ENCODE measurements around the gene MAST4. TPM values are rescaled to one million over a fixed set of nuclear protein-coding genes. Genes with fewer than 3 reads are reported as not detected.

MAST4 gene
- total and polyA plus RNA-seq, 2 of the 13 experiments (the other 11 are each of a cell fraction or from before 2014, with no cell fraction given): 3.4 to 3.7 TPM

DNA sequence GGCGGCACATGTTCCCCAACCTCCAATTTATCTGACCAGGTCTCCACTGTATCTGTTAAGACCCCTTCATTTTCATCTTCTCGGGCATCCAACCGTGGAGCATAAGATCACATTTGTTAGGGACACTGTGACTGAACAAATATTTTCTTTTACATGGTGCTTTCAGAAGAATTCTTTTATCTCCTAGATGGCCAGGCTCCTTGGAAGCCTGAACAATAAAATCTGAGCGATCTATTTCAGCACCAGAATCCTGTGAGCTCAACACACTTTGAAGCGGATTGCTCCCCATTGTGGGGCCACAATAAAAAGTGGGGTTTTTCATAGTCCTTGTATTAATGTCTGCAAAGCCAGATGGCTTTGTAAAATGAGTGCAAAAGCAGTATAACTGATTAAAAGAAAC is 326.7 kb downstream of the MAST4 start:
- CTCF ChIA-PET (ENCODE audit: low intra/inter-chr PET ratio, low total read pairs): no interaction called here
- no peak for DNase-seq (ENCODE audit: low spot score)
- TF ChIP-seq SP5 (CRISPR knock-in tag; IDR thresholded peaks at IDR 0.05; ENCODE audit: borderline replicate concordance, low read depth) (no peak), SUZ12 (IDR thresholded peaks at IDR 0.05; ENCODE audit: low read depth, low read length) (no peak), KDM5A (IDR thresholded peaks at IDR 0.05; ENCODE audit: borderline replicate concordance, low read length) (no peak), ZNF800 (CRISPR knock-in tag; IDR thresholded peaks at IDR 0.05) (no peak), HNRNPLL (IDR thresholded peaks at IDR 0.05; ENCODE audit: low read depth, low read length, poor library complexity, severe bottlenecking) (no peak), ONECUT2 (CRISPR knock-in tag; IDR thresholded peaks at IDR 0.05) (no peak), HINFP (CRISPR knock-in tag; IDR thresholded peaks at IDR 0.05; ENCODE audit: low read depth) (no peak), EP300 (IDR thresholded peaks at IDR 0.05; ENCODE audit: low read depth in 2 of 2, low read length in 2 of 2) (no peak), EP300 (CRISPR knock-in tag; IDR thresholded peaks at IDR 0.05; ENCODE audit: borderline replicate concordance) (no peak), FOSL1 (CRISPR knock-in tag; IDR thresholded peaks at IDR 0.05; ENCODE audit: borderline replicate concordance) (no peak), ZNF672 (CRISPR knock-in tag; IDR thresholded peaks at IDR 0.05) (no peak), GPN1 (CRISPR knock-in tag; IDR thresholded peaks at IDR 0.05; ENCODE audit: borderline replicate concordance) (no peak), ZNF281 (CRISPR knock-in tag; IDR thresholded peaks at IDR 0.05; ENCODE audit: borderline replicate concordance) (no peak)
- TF ChIP-seq, protein P1, sequence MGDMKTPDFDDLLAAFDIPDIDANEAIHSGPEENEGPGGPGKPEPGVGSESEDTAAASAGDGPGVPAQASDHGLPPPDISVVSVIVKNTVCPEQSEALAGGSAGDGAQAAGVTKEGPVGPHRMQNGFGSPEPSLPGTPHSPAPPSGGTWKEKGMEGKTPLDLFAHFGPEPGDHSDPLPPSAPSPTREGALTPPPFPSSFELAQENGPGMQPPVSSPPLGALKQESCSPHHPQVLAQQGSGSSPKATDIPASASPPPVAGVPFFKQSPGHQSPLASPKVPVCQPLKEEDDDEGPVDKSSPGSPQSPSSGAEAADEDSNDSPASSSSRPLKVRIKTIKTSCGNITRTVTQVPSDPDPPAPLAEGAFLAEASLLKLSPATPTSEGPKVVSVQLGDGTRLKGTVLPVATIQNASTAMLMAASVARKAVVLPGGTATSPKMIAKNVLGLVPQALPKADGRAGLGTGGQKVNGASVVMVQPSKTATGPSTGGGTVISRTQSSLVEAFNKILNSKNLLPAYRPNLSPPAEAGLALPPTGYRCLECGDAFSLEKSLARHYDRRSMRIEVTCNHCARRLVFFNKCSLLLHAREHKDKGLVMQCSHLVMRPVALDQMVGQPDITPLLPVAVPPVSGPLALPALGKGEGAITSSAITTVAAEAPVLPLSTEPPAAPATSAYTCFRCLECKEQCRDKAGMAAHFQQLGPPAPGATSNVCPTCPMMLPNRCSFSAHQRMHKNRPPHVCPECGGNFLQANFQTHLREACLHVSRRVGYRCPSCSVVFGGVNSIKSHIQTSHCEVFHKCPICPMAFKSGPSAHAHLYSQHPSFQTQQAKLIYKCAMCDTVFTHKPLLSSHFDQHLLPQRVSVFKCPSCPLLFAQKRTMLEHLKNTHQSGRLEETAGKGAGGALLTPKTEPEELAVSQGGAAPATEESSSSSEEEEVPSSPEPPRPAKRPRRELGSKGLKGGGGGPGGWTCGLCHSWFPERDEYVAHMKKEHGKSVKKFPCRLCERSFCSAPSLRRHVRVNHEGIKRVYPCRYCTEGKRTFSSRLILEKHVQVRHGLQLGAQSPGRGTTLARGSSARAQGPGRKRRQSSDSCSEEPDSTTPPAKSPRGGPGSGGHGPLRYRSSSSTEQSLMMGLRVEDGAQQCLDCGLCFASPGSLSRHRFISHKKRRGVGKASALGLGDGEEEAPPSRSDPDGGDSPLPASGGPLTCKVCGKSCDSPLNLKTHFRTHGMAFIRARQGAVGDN (CRISPR knock-in tag; IDR thresholded peaks at IDR 0.05): no peak

More for the DNA sequence above, 326.7 kb downstream of the MAST4 start:
- Histone ChIP-seq H3K79me2 (ENCODE audit: insufficient read depth, low read length) (no peaks in the 10 kb centered on the region), H3K9ac (ENCODE audit: insufficient read depth, low read depth, low read length) (no peak overlapping the region), H4K20me1 (ENCODE audit: insufficient read depth, low read length) (no peaks in the 10 kb centered on the region), H3K27me3 (ENCODE audit: control insufficient read depth in 1 of 2, insufficient read depth in 2 of 2, low read length in 2 of 2) (peaks cover 0 to 9% of the 10 kb centered on the region in 2 experiments; a peak in 1 of 5 replicates), H3K4me2 (ENCODE audit: low read depth, low read length) (no peak overlapping the region), H3K4me1 (ENCODE audit: insufficient read depth, low read length) (no peaks in the 10 kb centered on the region), H3K36me3 (replicated peaks in 1 of 2; ENCODE audit: control insufficient read depth in 1 of 2, insufficient read depth in 2 of 2, low read length in 2 of 2) (no peaks in the 10 kb centered on the region), H3K27ac (ENCODE audit: extremely low read length, insufficient read depth, low read length) (no peak overlapping the region), H3K9me3 (ENCODE audit: low read length) (no peaks in the 10 kb centered on the region), H3K4me3 (replicated peaks in 1 of 3; ENCODE audit: insufficient read depth in 1 of 3, low read depth in 2 of 3, low read length in 3 of 3) (no peak overlapping the region), H2AFZ (ENCODE audit: low read length) (no peak overlapping the region)
- ATAC-seq: no peak
- POLR2A ChIA-PET: no interaction called here
- WGBS (ENCODE audit: low lambda C conversion rate): 12% methylated on average over 5 of the region's 5 CpGs
- intact Hi-C loops (cut with micrococcal nuclease; ENCODE audit: unreplicated experiment): no loop called here
- in situ Hi-C loops (cut with HindIII; ENCODE audit: extremely low pct_ligation_motif_present, low pct_unique_long_range_greater_than_20kb): no loop called here
- FAIRE-seq: no peak
- BruUV-seq (replicated peaks): no TSS peak

All from HepG2 (cell line).